B cell (primary cell): ENCODE results near the gene SDK1.

Experiments
- EZH2 ChIP-seq: IDR thresholded peaks from 2 replicates; pipeline ENCODE4 v1.6.1; 2012; ENCODE audit warnings: borderline replicate concordance, low read depth, mild to moderate bottlenecking, moderate library complexity, low read length; ENCODE audit not compliant: insufficient read depth, poor library complexity, severe bottlenecking
- TF ChIP-seq, protein P1 (sequence below): fragments of 200-600 bp; IDR thresholded peaks from one replicate; pipeline ENCODE4 v1.8.0; 2022; ENCODE audit warnings: antibody characterized with exemption, mild to moderate bottlenecking

DNA sequence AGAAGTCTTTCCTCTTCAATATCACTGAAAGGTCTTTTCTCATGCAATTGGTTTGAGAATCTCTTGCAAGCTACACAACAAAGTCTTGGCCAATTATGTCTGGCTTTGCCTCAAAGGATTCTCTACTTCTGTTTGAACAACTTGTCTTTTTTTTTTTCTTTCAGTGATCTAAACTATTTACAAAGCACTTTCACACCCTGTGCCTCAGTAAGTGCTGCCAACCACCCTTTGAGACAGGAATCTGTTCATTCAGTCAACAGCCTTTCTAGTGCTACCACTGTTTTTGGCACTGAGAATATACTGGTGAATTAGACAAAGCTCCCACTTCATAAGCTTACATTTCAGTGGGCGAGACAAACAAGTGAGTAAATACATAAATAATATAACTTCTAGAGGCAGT is 26.9 kb upstream of the SDK1 start:
- TF ChIP-seq, protein P1, sequence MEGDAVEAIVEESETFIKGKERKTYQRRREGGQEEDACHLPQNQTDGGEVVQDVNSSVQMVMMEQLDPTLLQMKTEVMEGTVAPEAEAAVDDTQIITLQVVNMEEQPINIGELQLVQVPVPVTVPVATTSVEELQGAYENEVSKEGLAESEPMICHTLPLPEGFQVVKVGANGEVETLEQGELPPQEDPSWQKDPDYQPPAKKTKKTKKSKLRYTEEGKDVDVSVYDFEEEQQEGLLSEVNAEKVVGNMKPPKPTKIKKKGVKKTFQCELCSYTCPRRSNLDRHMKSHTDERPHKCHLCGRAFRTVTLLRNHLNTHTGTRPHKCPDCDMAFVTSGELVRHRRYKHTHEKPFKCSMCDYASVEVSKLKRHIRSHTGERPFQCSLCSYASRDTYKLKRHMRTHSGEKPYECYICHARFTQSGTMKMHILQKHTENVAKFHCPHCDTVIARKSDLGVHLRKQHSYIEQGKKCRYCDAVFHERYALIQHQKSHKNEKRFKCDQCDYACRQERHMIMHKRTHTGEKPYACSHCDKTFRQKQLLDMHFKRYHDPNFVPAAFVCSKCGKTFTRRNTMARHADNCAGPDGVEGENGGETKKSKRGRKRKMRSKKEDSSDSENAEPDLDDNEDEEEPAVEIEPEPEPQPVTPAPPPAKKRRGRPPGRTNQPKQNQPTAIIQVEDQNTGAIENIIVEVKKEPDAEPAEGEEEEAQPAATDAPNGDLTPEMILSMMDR, result no peak
- no peak for TF ChIP-seq EZH2
